Inflammatory macrophage treated with lipopolysaccharide for 1 hour (primary cell): ENCODE results near the gene MIF4GD.
"Not testable (repeated sequence)": the region's sequence is repeated elsewhere in the genome, so short reads cannot be mapped to it uniquely, and the experiment has no call there.

Experiments used
- DNase-seq, 2 donors: peaks; one replicate each; pipeline ENCODE4 v3.0.0-alpha.2; 2020 to 2022

Gene MIF4GD

DNA sequence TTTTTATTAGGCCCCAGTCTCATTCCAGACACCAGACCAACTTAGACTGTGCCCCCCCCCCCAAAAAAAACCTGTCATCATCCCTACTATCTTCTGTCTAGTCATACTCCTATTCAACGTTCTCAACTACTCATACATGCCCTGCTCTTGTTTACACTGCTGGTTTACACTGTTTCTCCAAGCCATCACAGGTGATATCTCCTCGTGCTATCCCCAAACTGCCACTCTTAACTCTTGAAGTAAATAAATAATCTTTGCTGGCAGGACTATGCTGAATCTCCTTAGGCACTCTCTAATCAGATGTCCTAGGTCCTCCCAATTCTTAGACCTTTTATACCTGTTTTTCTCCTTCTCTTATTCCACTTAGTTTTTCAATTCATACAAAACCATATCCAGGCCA lies 13.8 kb downstream of the MIF4GD start:
- not testable (repeated sequence) for DNase-seq

DNA sequence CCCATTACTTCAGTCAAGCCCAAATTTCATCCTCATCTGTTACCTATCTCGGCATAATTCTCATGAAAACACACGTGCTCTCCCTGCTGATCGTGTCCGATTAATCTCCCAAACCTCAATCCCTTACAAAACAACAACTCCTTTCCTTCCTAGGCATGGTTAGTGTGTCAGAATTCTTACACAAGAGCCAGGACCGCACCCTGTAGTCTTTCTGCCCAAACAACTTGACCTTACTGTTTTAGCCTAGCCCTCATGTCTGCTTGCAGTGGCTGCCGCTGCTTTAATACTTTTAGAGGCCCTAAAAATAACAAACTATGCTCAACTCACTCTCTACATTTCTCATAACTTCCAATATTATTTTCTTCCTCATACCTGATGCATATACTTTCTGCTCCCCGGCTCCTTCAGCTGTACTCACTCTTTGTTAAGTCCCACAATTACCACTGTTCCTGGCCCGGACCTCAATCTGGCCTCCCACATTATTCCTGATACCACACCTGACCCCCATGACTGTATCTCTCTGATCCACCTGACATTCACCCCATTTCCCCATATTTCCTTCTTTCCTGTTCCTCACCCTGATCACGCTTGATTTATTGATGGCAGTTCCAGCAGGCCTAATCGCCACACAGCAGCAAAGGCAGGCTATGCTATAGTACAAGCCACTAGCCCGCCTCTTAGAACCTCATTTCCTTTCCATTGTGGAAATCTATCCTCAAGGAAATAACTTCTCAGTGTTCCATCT lies 14.9 kb downstream of the MIF4GD start:
- not testable (repeated sequence) for DNase-seq

DNA sequence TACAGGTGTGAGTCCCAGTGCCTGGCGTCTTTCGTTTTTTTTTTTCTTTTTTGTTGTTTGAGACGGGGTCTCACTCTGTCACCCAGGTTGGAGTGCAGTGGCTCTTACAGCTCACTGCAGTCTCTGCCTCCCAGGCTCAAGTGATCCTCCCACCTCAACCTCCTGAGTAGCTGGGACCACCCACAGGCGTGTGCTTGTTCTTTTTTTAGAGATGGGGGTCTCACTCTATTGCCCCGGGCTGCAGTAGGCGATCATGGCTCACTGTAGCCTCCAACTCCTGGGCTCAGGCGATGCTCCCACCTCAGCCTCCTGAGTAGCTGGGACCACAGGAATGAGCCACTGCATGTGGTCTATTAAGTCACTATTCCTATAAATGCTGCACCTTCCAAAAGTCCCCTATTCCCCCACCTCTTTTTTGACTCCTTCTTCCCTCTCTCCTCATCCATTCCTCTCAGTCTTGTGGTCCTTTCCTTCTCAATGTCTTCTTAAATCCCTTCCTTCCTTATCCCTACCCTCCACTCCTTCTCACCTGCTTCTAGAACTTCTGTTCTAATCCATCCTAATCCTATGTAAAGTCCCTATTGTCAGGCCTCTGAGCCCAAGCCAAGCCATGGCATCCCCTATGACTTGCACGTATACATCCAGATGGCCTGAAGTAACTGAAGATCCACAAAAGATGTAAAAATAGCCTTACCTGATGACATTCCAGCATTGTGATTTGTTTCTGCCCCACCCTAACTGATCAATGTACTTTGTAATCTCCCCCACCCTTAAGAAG lies 18.8 kb downstream of the MIF4GD start:
- no peak for DNase-seq

GRCh38 chr17:75250009-75250471 lies 21.0 kb downstream of the MIF4GD start:
- peak; percentile 68 to 70 for DNase-seq

DNA sequence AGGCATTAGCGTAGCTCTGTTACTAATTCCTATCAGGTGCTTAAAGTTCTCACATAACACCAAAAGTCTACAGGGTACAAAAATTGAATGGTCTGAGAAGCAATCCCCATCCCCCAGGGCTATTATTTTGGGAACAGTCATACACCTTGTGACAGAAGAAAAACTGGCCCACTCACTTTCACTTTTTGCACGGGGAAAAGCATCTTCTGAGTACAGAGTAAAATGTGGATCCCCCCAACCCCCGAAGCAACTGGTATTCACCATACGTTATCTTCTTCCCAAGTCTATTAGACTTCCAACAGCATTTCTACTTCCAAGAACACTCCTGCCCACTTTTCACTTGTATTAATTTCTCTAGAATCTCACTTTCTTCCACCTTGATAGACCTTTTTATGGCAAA lies 21.5 kb downstream of the MIF4GD start:
- no peak for DNase-seq

DNA sequence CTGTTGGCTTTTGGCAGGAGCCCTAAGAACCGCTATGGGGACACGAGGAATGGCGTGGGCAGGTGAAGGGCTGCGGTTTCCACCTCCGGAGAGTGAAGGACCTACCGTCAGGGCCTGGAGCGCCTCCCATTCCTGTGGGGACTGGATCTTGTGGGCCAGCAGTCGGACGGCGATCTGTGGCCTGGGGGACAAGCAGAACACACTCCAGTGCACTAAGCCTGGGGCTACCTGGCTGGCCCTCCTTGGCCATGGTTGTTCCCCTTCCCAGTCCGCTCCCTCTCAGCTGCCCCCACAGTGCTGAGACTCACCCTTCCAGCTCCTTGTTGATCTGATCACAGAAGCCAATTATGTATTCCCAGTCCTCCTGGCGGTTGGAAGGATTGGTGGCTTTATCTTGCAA lies 24.6 kb downstream of the MIF4GD start:
- no peak for DNase-seq

DNA sequence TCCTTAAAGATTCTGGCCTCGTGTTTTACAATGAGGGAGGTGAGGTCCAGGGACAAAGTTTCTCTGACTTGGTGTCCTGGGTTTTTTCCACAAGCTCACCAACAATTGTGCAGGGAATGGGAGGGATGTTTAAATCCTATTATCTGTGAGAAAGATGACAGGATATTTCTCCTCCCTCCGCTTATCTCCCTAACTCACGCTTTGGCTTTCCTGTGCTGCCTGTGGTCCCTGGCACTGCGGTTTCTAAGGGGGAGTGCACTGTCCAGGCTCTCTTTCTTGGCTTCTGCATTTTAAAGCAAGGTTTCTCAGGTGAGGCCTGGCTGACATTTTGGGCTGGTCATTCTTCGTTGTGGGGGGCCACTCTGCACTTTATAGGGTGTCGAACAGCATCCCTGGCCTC lies 26.0 kb downstream of the MIF4GD start:
- no peak for DNase-seq

DNA sequence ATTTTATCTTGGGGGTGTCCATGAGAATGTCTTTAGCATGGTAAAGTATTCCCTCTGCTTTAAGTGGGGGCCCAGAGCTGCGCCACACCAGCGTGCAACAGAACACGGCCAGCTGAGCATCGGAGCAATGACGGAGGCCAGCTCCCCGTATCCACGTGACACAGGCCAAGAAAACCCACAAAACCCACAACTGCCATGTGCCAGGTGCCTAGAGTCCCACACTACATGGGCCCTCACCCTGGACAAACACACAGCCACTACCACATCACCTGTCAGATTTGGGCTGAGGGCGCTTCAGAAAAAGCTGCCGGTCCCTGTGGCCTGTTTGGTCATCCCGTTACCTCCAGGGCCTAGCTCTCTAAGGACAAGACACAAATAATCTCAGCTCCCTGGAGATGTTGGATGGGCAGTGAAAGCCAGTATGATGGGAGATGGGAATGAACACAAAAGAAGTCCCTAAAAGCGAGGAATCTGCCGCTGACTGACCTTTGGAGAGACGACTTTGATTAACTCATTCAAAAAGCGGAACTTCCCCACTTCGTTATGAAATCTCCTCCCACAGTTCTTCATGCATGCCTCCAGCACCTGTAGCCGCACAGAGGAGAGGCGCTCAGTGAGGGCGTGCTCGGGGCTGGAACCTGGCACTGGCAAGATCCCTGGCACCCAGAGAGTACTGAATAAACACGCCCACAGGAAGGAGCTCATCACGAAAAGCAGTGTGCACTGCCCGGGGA lies 26.7 kb downstream of the MIF4GD start:
- peak; percentile 76 to 83 for DNase-seq

DNA sequence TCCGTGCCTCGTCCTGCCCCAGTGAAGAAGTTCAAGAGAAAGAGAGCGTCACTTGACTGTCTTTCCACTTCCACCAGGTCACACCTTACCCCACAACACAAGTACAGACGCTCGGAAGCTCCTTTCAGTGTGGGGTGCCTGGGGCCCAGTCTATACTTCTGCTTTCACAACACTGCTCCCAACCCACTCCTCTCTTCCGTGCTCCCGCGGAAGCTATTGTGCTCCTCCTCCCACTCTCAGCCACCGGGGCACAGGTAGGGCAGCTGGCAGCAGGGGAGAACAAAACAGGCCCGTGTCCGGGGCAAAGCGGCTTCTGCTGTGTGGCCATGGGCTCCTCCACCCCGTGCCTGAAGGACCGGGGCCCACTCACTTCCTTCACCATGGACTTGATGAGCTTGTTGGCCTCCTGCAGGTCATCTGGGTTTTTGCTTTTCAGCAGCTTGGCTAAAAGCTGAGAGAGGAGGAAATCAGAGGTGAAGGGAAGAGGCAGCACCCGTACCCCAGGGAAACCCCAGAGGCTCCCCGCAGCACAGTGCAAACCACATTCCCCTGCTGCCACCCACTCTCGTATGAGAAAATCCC lies 28.5 kb downstream of the MIF4GD start:
- DNase-seq = peak; percentile 34 to 63

DNA sequence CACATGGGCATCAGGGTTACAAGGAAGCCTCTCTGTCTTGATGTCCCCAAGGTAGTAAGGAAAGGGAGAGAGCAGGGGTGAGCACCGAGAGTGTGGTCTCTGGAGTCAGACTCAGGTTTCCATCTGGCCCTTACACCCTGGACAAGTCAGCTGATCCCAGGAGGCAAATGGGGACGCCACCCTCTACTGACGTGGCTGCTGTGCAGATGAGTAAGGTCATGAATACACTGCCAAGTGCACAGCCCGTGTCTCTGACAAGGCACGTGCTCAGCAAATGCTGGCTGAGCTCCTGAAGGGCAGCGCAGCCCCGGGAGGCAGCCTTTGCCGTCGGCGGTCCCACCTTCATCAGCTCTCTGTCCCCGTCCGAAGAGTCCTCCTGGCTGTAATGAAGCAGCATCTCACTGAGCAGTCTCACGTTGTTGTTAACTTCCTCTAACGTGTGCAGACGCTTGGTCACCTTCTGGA lies 29.0 kb downstream of the MIF4GD start:
- no peak for DNase-seq

DNA sequence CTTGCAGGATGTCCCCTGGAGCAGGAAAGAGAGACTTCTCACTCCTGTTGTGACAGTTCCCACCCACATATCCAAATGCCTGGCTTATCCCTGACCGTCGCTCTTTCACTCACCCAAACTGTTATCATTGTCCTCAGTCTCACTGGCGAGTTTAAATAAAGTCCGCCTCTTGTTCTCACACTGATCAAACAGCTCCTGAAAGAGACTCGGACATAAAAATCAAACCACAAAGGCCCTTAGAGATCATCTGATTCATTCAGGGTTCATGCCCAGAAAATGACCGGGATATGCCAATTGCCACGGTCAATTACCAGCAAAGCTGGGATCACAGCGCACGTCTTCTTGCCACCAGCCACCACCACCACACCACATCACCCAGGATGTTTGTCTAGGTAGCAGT lies 29.5 kb downstream of the MIF4GD start:
- DNase-seq = no peak

DNA sequence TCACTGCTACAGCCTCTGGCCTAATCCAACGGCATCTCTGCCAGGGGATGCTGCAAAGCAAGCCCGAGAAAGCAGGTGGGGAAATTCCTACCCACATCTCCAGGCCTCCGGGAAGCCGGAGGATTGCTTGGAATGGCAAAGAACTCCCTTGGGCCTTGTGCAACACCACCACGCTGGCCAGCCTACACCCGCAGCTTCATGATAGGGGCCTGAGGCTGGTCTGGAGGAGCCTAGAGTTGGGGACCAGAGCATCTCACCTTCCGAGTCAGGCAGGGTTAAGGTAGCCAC lies 29.9 kb downstream of the MIF4GD start:
- DNase-seq = no peak

DNA sequence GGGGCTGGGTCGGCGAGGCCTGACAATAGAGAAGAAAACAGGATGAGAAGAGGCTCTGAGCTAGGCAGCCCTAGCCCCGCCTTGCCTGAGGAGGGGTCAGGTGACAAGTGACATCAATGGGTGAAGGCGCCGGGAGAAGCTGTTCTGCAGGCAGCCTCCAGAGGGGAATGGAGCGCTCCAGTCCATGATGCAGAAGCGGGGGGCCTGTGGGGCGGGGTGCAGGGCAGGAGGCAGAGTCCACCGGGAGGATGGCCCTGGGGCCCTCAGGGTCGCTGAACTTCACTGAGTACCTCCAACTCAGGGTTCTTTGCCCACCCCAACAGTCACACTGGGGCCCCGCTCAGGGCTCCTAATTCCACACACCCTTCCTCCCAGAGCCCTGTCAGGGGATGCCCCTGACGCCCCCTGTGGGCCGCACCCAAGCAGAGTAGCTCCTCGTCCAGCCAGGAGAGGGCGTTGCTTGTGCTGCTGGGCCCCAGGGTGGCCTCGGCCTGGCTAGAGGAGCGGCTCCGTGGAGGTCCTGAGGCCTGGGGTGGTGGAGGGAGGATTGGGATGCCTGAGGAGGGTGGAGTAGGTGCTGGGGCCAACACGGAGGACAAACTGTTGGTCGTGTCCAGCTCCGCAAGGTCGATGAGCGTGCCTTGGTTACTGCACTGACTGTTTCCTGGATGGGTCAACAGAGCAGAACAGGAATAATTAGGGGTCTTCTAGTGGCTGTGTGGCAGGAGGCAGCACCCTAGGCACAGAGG lies 30.5 kb downstream of the MIF4GD start:
- DNase-seq = peak; percentile 20 to 34

DNA sequence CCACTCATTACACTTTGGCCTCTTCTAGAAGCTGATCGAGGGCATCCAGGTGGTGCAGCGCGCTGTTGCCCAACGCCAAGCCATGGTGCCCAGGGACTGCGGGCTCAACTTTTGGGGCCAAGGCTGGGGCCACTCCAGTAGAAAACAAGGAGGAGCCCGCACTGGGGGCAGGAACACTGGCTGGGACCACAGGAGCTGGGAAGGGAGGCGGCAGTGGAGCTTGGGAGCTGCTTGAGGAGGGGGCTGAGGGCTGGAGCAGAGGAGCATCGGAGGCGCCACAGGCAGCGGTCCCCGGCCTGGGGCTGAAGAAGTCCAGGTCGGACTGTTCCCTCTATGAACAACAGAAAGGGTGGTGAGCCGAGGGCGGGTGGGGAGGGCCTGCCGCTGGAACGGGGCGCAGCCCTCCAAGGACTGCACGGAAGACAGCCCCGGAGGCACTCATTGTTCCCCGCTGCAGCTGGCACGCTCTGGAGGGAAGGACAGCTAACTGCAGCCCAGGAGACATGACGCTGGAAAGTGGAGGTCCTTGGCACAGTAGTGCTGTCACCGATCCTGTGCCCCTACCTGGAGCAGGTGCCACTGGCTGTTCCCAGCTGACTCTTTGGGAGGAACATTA lies 31.1 kb downstream of the MIF4GD start:
- no peak for DNase-seq

DNA sequence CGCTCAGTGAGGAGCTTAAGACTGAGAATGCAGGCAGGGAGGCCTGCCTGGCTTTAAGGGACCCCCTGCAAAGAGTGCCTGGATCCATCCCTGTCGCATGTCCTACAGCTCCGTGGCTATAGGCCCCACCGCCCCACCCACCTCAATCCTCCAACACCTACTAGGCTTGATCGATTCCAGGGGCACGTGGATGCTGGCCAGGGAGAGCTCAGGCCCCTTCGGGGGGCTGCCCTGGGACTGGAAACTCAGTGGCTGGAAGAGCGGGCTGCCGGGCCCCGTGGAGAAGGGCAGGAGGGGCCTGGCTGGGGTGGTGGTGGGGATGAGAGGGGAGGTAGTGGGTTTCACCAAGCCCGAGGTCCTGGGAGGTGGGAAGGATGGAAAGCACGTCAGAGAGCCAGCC lies 31.8 kb downstream of the MIF4GD start:
- no peak for DNase-seq

GRCh38 chr17:75238684-75239191 lies 32.3 kb downstream of the MIF4GD start:
- peak; percentile 44 to 60 for DNase-seq

GRCh38 chr17:75238020-75238580 lies 32.9 kb downstream of the MIF4GD start:
- DNase-seq = no peak

DNA sequence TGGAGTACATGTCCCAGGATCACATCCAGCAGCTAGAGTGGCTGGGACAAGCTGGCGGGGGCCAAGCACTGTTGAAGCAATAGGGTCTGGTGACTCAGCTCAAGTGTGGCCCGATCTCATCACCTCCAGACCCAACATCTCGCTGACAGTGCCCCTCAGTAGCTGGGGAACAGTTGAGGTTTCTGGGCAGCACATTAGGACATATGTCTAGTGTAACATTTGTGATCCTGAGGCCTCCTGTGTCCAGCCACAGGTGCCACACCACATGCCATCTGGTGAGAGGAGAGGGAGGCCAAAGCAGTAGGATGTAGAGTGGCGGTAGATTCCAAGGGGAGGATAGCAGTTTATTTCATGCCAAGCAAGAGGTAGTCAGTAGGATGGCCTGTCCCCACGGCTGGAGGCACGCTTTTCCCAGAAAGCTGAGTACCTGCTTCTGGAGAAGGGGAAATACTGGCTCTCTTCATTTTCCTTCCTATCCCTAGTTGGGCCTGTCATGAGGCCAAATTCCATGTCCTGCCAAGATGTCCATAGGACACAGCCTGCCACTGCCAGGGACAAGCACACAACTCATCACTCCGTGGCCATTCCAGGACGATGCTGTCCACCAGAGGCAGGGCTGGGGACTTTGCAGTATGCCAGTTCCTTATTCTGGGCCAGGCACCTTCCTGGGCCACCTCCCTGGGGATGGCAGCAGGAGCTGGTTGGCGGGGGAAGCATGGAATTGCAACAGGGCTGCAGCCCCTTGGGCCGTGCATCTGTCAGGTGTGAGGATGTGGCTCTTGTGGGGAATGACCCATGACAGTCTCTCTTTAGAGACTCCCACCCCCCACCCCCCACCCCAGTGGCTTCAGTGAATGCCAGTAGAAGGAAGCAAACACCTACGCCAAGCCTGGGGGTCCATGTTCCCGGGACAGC lies 33.7 kb downstream of the MIF4GD start:
- DNase-seq = no peak

DNA sequence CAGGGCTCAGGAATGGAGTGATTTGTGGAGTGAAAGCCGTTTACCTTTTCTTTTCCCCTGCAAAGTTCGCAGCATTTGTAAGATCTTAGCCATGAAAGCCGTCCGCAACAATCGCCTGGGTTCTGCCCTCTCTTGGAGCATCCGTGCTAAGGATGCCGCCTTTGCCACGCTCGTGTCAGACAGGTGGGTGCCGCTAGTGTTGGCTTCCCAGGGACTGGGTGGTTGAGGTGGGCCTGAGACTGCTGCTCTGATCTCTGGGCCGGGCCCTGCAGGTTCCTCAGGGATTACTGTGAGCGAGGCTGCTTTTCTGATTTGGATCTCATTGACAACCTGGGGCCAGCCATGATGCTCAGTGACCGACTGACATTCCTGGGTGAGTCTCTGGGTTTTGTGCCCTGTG lies 38.2 kb downstream of the MIF4GD start:
- DNase-seq = no peak

GRCh38 chr17:75231741-75232464 lies 39.1 kb downstream of the MIF4GD start:
- no peak for DNase-seq
